PC-9 (cell line): ENCODE results near the gene CCBE1. TPM values are rescaled to one million over a fixed set of nuclear protein-coding genes. Genes with fewer than 3 reads are reported as not detected.

Source experiments
- BruUV-seq: library from RNA; stranded (reverse); fragments of 400-500 nt; replicated peaks from 2 replicates; lab custom pipeline; 2021; lab: Mats Ljungman, UMichigan
- CTCF ChIA-PET: fragments of 300-600 bp; sonication (Branson Sonifier 250); formaldehyde crosslinking; loops from one replicate; lab custom pipeline; 2022; ENCODE audit warnings: antibody characterized with exemption; lab: Charles Lee
- POLR2A ChIA-PET: fragments of 300-600 bp; sonication (Branson Sonifier 250); formaldehyde crosslinking; loops from one replicate; lab custom pipeline; 2022; ENCODE audit warnings: antibody characterized with exemption; ENCODE audit not compliant: unreplicated experiment; lab: Charles Lee
- DNase-seq, 2 experiments: peaks; one replicate each; pipeline versions ENCODE4 v3.0.0 to v3.0.0-alpha.2; 2015 to 2022; ENCODE audit warnings: mixed read lengths in 1 of 2
- H2AFZ ChIP-seq: fragments of 200-600 bp; sonication (generic); 2 replicates; pipeline ENCODE4 v1.8.1; 2017; ENCODE audit warnings: antibody characterized with exemption
- H3F3A ChIP-seq: fragments of 200-600 bp; sonication (generic); 2 replicates; pipeline ENCODE4 v1.8.1; 2017; ENCODE audit warnings: antibody characterized with exemption, mild to moderate bottlenecking, low read depth; ENCODE audit not compliant: insufficient read depth
- H3K27ac ChIP-seq: fragments of 200-600 bp; sonication (generic); 2 replicates; pipeline ENCODE4 v1.6.1; 2016; ENCODE audit warnings: mixed run types
- H3K27me3 ChIP-seq: fragments of 200-600 bp; sonication (generic); 2 replicates; pipeline ENCODE4 v1.6.1; 2016; ENCODE audit warnings: low read depth, mixed run types; ENCODE audit not compliant: insufficient read depth
- H3K36me3 ChIP-seq: fragments of 200-600 bp; sonication (generic); 2 replicates; pipeline ENCODE4 v1.6.1; 2016; ENCODE audit warnings: low read depth, mixed run types
- H3K4me1 ChIP-seq: fragments of 200-600 bp; sonication (generic); replicated peaks from 2 replicates; pipeline ENCODE4 v1.6.1; 2016; ENCODE audit warnings: mixed run types; ENCODE audit not compliant: insufficient read depth
- H3K4me2 ChIP-seq: fragments of 200-600 bp; sonication (generic); 2 replicates; pipeline ENCODE4 v1.6.1; 2017; ENCODE audit warnings: mixed run types
- H3K4me3 ChIP-seq: fragments of 200-600 bp; sonication (generic); 2 replicates; pipeline ENCODE4 v1.6.1; 2016; ENCODE audit warnings: mixed run types
- H3K79me2 ChIP-seq: fragments of 200-600 bp; sonication (generic); 2 replicates; pipeline ENCODE4 v1.6.1; 2017; ENCODE audit warnings: low read depth, mixed run types
- H3K9me2 ChIP-seq: fragments of 200-600 bp; sonication (generic); 2 replicates; pipeline ENCODE4 v1.8.1; 2017; ENCODE audit warnings: mild to moderate bottlenecking; ENCODE audit not compliant: insufficient read depth
- H3K9me3 ChIP-seq: fragments of 200-600 bp; sonication (generic); 2 replicates; pipeline ENCODE4 v1.8.1; 2016; ENCODE audit warnings: low read depth; ENCODE audit not compliant: insufficient read depth
- H4K20me1 ChIP-seq: fragments of 200-600 bp; sonication (generic); 2 replicates; pipeline ENCODE4 v1.8.1; 2017; ENCODE audit not compliant: insufficient read depth
- EZH2 ChIP-seq: fragments of 200-600 bp; sonication (generic); IDR thresholded peaks from 2 replicates; pipeline ENCODE4 v1.8.0; 2017; ENCODE audit warnings: antibody characterized with exemption, low read depth
- intact Hi-C: fragments of 100-400 bp; cut with micrococcal nuclease; formaldehyde crosslinking; loops from one replicate; pipeline ENCODE4 v1.10.0; 2022; ENCODE audit not compliant: unreplicated experiment
- total RNA-seq: library from RNA; stranded (reverse); gene quantifications from 2 replicates; pipeline ENCODE4 v1.2.3, GENCODE V29; 2021
- TF ChIP-seq, protein P1 (sequence below): fragments of 200-600 bp; sonication (generic); conservative IDR thresholded peaks from 2 replicates; pipeline ENCODE4 v1.6.1; 2017; ENCODE audit warnings: mixed run types, antibody characterized with exemption, mild to moderate bottlenecking, moderate library complexity

The CCBE1 gene
- total RNA-seq, 1 experiment from 2014 or later = 5.8 TPM

GRCh38 chr18:59559528-59559927 is 137.7 kb downstream of the CCBE1 start:
- no peak for DNase-seq

GRCh38 chr18:59555995-59556659 is 141.1 kb downstream of the CCBE1 start:
- CTCF ChIA-PET = no interaction called here
- no TSS peak for BruUV-seq

More at GRCh38 chr18:59559528-59559927, 137.7 kb downstream of the CCBE1 start:
- ChIA-PET POLR2A (no interaction called here), CTCF (no interaction called here)
- no peak overlapping the region for H3K27ac ChIP-seq
- no TSS peak for BruUV-seq
- no peak for TF ChIP-seq EZH2
- TF ChIP-seq, protein P1, sequence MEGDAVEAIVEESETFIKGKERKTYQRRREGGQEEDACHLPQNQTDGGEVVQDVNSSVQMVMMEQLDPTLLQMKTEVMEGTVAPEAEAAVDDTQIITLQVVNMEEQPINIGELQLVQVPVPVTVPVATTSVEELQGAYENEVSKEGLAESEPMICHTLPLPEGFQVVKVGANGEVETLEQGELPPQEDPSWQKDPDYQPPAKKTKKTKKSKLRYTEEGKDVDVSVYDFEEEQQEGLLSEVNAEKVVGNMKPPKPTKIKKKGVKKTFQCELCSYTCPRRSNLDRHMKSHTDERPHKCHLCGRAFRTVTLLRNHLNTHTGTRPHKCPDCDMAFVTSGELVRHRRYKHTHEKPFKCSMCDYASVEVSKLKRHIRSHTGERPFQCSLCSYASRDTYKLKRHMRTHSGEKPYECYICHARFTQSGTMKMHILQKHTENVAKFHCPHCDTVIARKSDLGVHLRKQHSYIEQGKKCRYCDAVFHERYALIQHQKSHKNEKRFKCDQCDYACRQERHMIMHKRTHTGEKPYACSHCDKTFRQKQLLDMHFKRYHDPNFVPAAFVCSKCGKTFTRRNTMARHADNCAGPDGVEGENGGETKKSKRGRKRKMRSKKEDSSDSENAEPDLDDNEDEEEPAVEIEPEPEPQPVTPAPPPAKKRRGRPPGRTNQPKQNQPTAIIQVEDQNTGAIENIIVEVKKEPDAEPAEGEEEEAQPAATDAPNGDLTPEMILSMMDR = no peak
- intact Hi-C loops = no loop called here
- no peaks in the 10 kb centered on the region for H3K9me2 ChIP-seq
- peaks cover 6% of the 10 kb centered on the region for H3K4me1 ChIP-seq
- H3K36me3 ChIP-seq = no peaks in the 10 kb centered on the region
- H3K9me3 ChIP-seq = 0 out of 2 replicates have a peak, but pooled peaks cover 3% of the 10 kb centered on the region
- H3F3A ChIP-seq = no peaks in the 10 kb centered on the region
- H2AFZ ChIP-seq = no peak overlapping the region
- no peak overlapping the region for H3K4me2 ChIP-seq
- no peak overlapping the region for H3K4me3 ChIP-seq
- H3K27me3 ChIP-seq = peaks cover 8% of the 10 kb centered on the region; the same call in 1 of the 2 replicates
- no peaks in the 10 kb centered on the region for H3K79me2 ChIP-seq
- H4K20me1 ChIP-seq = no peaks in the 10 kb centered on the region

GRCh38 chr18:59554796-59555335 is 142.4 kb downstream of the CCBE1 start:
- intact Hi-C loops = no loop called here
- H3K27ac ChIP-seq = no peak overlapping the region
- no peaks in the 10 kb centered on the region for H3K9me2 ChIP-seq
- DNase-seq = no peak
- TF ChIP-seq, protein P1 = no peak
- no peak for TF ChIP-seq EZH2
- no peaks in the 10 kb centered on the region for H4K20me1 ChIP-seq
- H3K27me3 ChIP-seq = peaks cover 8% of the 10 kb centered on the region; the same call in 1 of the 2 replicates
- peaks cover 6% of the 10 kb centered on the region for H3K4me1 ChIP-seq
- POLR2A ChIA-PET = no interaction called here
- H3K4me2 ChIP-seq = no peak overlapping the region; the same call in 1 of the 2 replicates
- CTCF ChIA-PET = no interaction called here
- no peaks in the 10 kb centered on the region for H3F3A ChIP-seq
- H3K9me3 ChIP-seq = 0 out of 2 replicates have a peak, but pooled peaks cover 3% of the 10 kb centered on the region
- H3K36me3 ChIP-seq = no peaks in the 10 kb centered on the region
- no peaks in the 10 kb centered on the region for H3K79me2 ChIP-seq
- BruUV-seq = no TSS peak
- H3K4me3 ChIP-seq = no peak overlapping the region
- H2AFZ ChIP-seq = no peak overlapping the region

More at GRCh38 chr18:59555995-59556659, 141.1 kb downstream of the CCBE1 start:
- H2AFZ ChIP-seq = no peak overlapping the region
- no peak overlapping the region for H3K27ac ChIP-seq
- no peak for DNase-seq
- H3K4me1 ChIP-seq = peaks cover 6% of the 10 kb centered on the region
- no peaks in the 10 kb centered on the region for H3K36me3 ChIP-seq
- no peak overlapping the region for H3K4me2 ChIP-seq
- TF ChIP-seq, protein P1 = no peak
- TF ChIP-seq EZH2 = no peak
- intact Hi-C loops = no loop called here
- POLR2A ChIA-PET = no interaction called here
- no peak overlapping the region for H3K4me3 ChIP-seq
- 0 out of 2 replicates have a peak, but pooled peaks cover 3% of the 10 kb centered on the region for H3K9me3 ChIP-seq
- no peaks in the 10 kb centered on the region for H3K79me2 ChIP-seq
- H3K27me3 ChIP-seq = peaks cover 8% of the 10 kb centered on the region; the same call in 1 of the 2 replicates
- H4K20me1 ChIP-seq = no peaks in the 10 kb centered on the region
- H3F3A ChIP-seq = no peaks in the 10 kb centered on the region
- H3K9me2 ChIP-seq = no peaks in the 10 kb centered on the region
